Adrenal gland (tissue), 12 donors: ENCODE data around the gene RGS1. TPM values are rescaled to one million over a fixed set of nuclear protein-coding genes. Genes with fewer than 3 reads are reported as not detected.

Source experiments
- DNase-seq, 7 donors: peaks; one replicate each; pipeline ENCODE4 v3.0.0-alpha.2; 2019 to 2020
- H3K27ac ChIP-seq, 5 donors: fragments of 200-600 bp; sonication (generic) in 4 of 5; 1 replicate in 3 of 5; 2 replicates in 2 of 5; pipeline versions ENCODE4 v1.5.1 to v1.8.0; 2016 to 2020; ENCODE audit warnings: mild to moderate bottlenecking in 1 of 5
- H3K27me3 ChIP-seq: fragments of 200-600 bp; 2 replicates; pipeline ENCODE4 v1.8.0; 2021
- H3K36me3 ChIP-seq, 2 donors: fragments of 200-600 bp; replicated peaks in 1 of 2; 1 replicate in 1 of 2; 2 replicates in 1 of 2; pipeline versions ENCODE4 v1.5.1 to v1.8.0; 2018 to 2022
- H3K4me1 ChIP-seq, 2 donors: fragments of 200-600 bp; replicated peaks in 1 of 2; 1 replicate in 1 of 2; 2 replicates in 1 of 2; pipeline versions ENCODE4 v1.5.1 to v1.8.0; 2018 to 2021
- H3K4me3 ChIP-seq, 4 donors: fragments of 200-600 bp; sonication (generic) in 3 of 4; one replicate each; pipeline ENCODE4 v1.5.1; 2016 to 2018
- H3K9me3 ChIP-seq, 3 donors: fragments of 200-600 bp; sonication (generic) in 1 of 3; replicated peaks in 1 of 3; 1 replicate in 2 of 3; 2 replicates in 1 of 3; pipeline versions ENCODE4 v1.5.1 to v1.8.0; 2016 to 2021
- POLR2A ChIP-seq, 2 donors: fragments of 450-650 bp; IDR thresholded peaks; one replicate each; pipeline ENCODE4 v1.6.1; 2017; ENCODE audit warnings: antibody characterized with exemption in 2 of 2, mild to moderate bottlenecking in 2 of 2, moderate library complexity in 1 of 2
- WGBS, 4 donors: extraction: QIAGEN DNeasy Blood & Tissue Kit in 2 of 4; methylation state at CpG; one replicate each; pipeline versions ENCODE4 v1.1.5 to v1.1.7; 2013 to 2017; 5-methylcytosine and 5-hydroxymethylcytosine counted together
- intact Hi-C, 2 donors: fragments of 100-400 bp; cut with DNase I; formaldehyde crosslinking; loops; one replicate each; pipeline versions ENCODE4 v1.14.1 to v1.15.0; 2022 to 2023
- polyA plus RNA-seq, 3 donors: library from polyadenylated mRNA; stranded (reverse); fragments of 200-250 nt in 2 of 3; fragments of 350-450 nt in 1 of 3; fragmentation: Illumina TruSeq in 1 of 3; extraction: RNeasy Lipid Tissue Mini Kit (QIAGEN cat#74804) in 1 of 3; gene quantifications; one replicate each; pipeline ENCODE4 v1.2.3, GENCODE V29; 2013 to 2014
- total RNA-seq, 9 donors: library from RNA; depleted of rRNA in 4 of 9; stranded (reverse); fragments of >200 nt in 4 of 9; fragments of 120-200 nt in 1 of 9; fragmentation: NEBNext Ultra II Directional in 1 of 9; extraction: Animal tissue kit (Norgen Biotek cat#: 25700) in 1 of 9; gene quantifications; one replicate each; pipeline versions ENCODE4 v1.1.0 to v1.2.4, GENCODE V29; 2013 to 2023
- TF ChIP-seq, protein P1 (sequence below), 6 experiments: fragments of 450-650 bp in 4 of 6; fragments of 200-600 bp in 2 of 6; sonication (generic) in 1 of 6; IDR thresholded peaks; 1 replicate in 5 of 6; 2 replicates in 1 of 6; pipeline versions ENCODE4 v1.5.1 to v1.8.0; 2016 to 2021; ENCODE audit warnings: antibody characterized with exemption in 6 of 6, mild to moderate bottlenecking in 2 of 6, moderate library complexity in 1 of 6
- donor health status: healthy with polysubstance abuse.
- donor health status: Bipolar disorder and iron deficiency.
- donor health status: DM: yes; HTN: yes; CAD: no.
- donor health status: DM: no; HTN: no; CAD: no.
- donor health status: DM: no; HTN: no; CAD: no.
- donor health status: DM: yes; HTN: yes; CAD: no.

RGS1 gene
- total and polyA plus RNA-seq, 12 donors: 2.4 to 124 (median 9.4) TPM

DNA sequence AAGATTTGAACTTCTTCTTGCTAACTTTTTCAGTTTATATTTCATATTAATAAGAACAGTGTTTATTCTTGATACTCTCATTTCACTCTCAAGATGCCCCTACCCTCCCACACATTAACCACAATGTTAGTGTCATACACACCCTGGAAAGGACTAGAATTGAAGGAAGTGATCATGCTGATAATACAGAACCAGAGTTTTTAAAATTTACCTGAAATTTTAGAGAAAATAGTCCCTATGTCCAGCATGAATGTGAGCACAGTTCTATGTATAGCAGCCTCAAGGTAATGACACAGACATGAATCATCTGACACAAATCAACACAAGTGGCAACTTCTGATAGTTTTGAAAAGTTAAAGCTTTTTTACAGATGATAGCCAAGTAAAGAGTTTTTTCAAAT lies 26.0 kb downstream of the RGS1 start:
- Histone ChIP-seq H3K27me3 (no peaks in the 10 kb centered on the region), H3K4me3 (no peak overlapping the region), H3K9me3 (no peaks in the 10 kb centered on the region), H3K4me1 (peaks cover 0 to 5% of the 10 kb centered on the region in 2 donors), H3K27ac (no peak overlapping the region), H3K36me3 (no peaks in the 10 kb centered on the region)
- TF ChIP-seq POLR2A (IDR thresholded peaks at IDR 0.05): no peak
- TF ChIP-seq, protein P1, sequence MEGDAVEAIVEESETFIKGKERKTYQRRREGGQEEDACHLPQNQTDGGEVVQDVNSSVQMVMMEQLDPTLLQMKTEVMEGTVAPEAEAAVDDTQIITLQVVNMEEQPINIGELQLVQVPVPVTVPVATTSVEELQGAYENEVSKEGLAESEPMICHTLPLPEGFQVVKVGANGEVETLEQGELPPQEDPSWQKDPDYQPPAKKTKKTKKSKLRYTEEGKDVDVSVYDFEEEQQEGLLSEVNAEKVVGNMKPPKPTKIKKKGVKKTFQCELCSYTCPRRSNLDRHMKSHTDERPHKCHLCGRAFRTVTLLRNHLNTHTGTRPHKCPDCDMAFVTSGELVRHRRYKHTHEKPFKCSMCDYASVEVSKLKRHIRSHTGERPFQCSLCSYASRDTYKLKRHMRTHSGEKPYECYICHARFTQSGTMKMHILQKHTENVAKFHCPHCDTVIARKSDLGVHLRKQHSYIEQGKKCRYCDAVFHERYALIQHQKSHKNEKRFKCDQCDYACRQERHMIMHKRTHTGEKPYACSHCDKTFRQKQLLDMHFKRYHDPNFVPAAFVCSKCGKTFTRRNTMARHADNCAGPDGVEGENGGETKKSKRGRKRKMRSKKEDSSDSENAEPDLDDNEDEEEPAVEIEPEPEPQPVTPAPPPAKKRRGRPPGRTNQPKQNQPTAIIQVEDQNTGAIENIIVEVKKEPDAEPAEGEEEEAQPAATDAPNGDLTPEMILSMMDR (IDR thresholded peaks at IDR 0.05): no peak
- DNase-seq: no peak
- intact Hi-C loops: no loop called here

DNA sequence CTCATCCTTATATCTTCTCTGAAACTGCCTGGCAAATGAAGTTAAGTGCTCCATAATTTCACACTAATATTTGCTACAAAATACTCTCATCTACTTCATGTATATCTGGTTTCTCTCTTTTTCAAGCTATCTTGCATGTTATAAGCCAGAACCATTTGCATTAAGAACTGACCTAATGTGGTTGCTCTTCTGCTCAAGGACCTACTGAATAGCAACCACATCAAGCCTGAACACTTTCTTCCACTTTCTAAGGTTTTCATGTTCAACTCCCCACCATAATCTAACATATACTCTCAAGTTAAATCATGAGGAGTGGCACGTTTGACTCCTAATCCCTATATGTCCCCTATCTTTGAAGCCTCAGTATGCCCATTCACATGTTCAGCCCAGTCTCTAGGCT lies 27.2 kb downstream of the RGS1 start:
- intact Hi-C loops: no loop called here
- H3K4me1 ChIP-seq: peaks cover 0 to 5% of the 10 kb centered on the region in 2 donors
- TF ChIP-seq, protein P1 (IDR thresholded peaks at IDR 0.05): no peak
- no peak for TF ChIP-seq POLR2A (IDR thresholded peaks at IDR 0.05)
- H3K27ac ChIP-seq: no peak overlapping the region
- H3K9me3 ChIP-seq: no peaks in the 10 kb centered on the region
- no peak for DNase-seq
- H3K27me3 ChIP-seq: no peaks in the 10 kb centered on the region
- 86 to 91% (median 88%) methylated on average over 1 of the region's 1 CpG for WGBS, 4 donors
- H3K36me3 ChIP-seq: no peaks in the 10 kb centered on the region
- no peak overlapping the region for H3K4me3 ChIP-seq

DNA sequence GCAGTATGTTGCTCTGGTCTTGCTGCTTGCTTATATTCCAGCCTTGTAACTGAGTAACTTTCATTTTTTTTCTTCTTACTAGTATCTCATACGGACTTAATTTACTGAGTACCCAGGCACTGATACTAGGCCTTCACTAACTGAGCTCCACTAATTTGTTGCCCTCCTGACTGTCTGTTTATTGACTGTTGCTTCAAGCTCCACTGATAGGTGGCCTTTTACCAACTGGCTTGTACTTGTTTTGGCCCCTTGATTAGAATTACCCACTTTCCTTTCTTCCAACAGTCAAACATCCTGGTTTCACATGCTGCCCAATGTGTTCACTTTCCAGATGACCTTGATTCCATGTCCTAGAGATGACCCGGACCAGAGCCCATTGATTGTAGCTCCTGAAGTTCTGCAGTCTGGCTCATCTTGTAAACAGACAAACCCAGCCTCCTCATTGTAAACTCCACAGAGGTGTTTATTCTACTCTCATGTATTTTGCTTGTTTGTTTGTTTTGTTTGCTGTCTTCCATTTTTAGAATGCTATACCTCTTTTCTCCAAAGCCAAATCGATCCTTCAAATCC lies 27.7 kb downstream of the RGS1 start:
- H3K4me3 ChIP-seq: no peak overlapping the region
- no peak for TF ChIP-seq POLR2A (IDR thresholded peaks at IDR 0.05)
- TF ChIP-seq, protein P1 (IDR thresholded peaks at IDR 0.05): no peak
- H3K27me3 ChIP-seq: no peaks in the 10 kb centered on the region
- no peaks in the 10 kb centered on the region for H3K9me3 ChIP-seq
- no peak overlapping the region for H3K27ac ChIP-seq
- 75 to 82% (median 80%) methylated on average over 3 of the region's 3 CpGs for WGBS, 4 donors
- no peaks in the 10 kb centered on the region for H3K36me3 ChIP-seq
- DNase-seq: no peak
- intact Hi-C loops: no loop called here
- peaks cover 0 to 5% of the 10 kb centered on the region in 2 donors for H3K4me1 ChIP-seq

DNA sequence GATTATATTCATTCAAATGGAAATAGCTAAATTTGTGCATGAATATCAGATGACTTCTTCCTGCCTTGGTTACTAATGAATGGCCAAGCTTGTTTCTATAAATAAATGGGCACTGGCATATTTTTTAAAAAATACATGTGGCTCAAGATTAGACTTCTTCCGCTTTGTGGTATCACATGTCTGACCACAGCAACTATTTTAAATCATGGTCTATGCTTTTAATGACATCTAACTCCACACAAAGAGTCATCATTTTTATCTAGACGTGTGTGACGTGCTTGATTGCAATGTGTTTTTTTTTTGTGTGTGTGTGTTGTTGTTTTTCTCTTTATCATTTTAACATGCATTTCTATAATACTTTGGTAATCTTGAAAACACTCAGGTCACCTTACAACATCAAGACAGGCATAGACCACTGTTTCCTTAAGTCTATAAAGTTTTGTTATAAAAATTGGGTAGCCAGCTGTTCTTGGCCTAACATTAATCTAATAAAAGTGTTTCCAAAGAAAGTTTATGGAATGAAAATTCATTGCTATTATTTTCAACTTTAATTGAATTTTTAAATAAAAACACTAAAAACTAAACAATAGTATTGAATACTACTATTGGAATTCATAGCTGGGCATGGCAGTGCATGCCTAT lies 29.5 kb downstream of the RGS1 start:
- TF ChIP-seq, protein P1 (IDR thresholded peaks at IDR 0.05): no peak
- no peak for TF ChIP-seq POLR2A (IDR thresholded peaks at IDR 0.05)
- Histone ChIP-seq H3K4me3 (no peak overlapping the region), H3K36me3 (no peaks in the 10 kb centered on the region), H3K9me3 (no peaks in the 10 kb centered on the region), H3K27ac (no peak overlapping the region), H3K27me3 (no peaks in the 10 kb centered on the region), H3K4me1 (peaks cover 0 to 9% of the 10 kb centered on the region in 2 donors)
- 71 to 81% (median 76%) methylated on average over 3 of the region's 3 CpGs for WGBS, 4 donors
- intact Hi-C loops: loop anchor here in 1 of 2 donors (5.0 kb wide), 1 partner anchor 128 kb away; no protein-coding TSS in a partner anchor
- DNase-seq: no peak
